Activated CD4-positive, alpha-beta T cell treated with anti-CD3 and anti-CD28 coated beads, Interleukin-10, Interleukin-2, amounts not matched to agents 100 ng/mL and 50 ng/mL, durations not matched to agents 16 hours and 8 hours (primary cell): ENCODE results near the gene CENPO.

Experiments used
- DNase-seq: peaks from one replicate; pipeline ENCODE4 v3.0.0-alpha.2; 2020

Gene CENPO

DNA sequence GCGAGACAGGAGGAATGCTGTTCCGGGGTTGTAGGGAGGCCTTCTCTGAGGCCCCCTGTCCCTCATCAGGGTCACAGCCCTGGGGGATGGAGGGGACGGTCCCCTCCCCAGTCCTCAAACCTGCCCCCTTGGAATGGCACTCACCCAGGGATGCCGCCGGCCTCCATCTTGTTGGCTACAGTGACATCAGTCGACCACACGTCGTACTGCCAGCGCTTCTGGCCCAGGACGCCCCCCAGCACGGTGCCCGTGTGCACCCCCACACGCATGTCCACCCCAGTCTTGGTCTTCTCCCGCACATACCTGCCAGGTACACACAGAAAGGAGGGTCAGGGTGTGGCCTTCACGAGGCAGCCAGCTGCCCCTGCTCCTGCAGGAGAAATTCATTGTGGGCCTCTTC, 46.5 kb downstream of the CENPO start:
- no peak for DNase-seq

DNA sequence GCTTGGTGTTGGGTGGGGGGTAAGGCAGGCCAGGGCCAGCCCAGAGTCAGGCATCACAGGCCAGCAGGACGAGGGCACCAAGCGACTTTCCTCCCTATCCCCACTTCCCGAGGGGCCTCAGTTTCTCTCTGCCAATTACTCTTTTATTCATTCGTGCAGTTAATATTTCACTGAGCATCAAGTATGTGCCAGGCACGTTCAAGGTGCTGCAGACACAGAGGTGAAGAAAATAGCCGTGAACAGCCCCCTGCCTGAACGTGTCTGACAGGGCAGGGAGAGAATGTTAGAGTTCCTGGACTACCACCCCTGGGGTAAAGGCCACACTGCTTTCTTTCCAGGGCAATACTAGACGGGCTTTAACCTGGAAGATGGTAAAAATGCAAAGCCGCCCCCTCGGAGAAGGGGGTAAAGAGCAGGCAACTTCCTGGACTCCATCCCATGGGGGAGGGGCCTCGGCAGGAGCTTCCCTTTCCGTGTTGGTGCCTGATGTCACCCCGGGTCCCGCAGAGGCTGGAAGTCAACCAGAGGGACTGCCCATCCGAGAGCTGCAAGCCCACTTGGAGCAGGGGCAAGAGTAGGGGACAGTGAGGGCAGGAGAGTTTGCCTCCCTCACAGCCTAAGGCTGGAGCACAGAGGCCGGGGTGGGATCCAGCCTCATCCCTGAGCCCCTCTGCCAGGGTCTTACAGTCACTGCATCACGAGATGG, 47.1 kb downstream of the CENPO start:
- no peak for DNase-seq

DNA sequence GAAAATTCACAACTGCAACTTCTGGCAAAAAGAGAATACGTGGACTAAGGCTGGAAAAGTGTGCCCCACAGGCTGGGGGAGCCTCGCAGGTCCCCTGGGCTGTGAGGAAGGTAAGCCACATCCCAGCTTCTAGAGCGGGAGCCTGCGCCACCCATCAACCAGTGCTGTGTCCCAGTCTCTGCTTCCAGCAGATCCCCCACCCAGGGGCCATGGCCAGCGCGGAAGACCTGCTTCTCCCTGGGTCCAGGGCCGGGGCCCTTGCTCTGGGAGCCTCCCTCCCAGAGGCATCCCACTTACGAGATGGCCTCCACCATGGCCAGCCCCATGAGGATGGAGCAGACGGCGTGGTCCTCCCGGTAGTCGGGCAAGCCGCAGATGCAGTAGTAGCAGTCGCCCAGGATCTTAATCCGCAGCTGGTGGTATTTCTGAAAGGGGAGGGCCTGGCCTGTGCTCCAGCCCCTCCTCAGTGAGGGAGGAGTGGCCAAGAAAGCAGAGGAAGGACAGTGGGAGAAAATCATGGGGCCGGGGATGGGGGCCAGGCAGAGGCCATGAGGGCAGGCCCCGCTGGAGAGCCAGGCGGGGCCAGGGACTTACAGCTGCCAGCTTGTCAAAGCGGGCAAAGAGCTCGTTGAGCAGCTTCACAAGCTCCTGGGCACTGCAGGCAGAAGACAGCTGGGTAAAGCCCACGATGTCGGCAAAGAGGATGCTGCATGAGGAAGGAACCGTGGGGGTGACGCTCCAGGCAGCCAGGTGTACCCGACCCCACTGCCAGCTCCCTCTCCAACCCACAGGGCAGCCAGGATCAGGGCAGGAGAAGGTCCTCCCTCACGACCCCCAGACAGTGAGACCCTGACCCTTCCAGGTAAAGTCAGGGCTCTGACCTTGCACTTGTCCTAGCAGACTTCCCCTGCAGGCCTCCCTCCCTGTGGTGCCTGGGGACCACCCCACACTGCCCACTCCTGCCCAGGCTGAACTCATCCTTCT, 48.0 kb downstream of the CENPO start:
- no peak for DNase-seq

GRCh38 chr2:24842081-24843050, 49.1 kb downstream of the CENPO start:
- no peak for DNase-seq

DNA sequence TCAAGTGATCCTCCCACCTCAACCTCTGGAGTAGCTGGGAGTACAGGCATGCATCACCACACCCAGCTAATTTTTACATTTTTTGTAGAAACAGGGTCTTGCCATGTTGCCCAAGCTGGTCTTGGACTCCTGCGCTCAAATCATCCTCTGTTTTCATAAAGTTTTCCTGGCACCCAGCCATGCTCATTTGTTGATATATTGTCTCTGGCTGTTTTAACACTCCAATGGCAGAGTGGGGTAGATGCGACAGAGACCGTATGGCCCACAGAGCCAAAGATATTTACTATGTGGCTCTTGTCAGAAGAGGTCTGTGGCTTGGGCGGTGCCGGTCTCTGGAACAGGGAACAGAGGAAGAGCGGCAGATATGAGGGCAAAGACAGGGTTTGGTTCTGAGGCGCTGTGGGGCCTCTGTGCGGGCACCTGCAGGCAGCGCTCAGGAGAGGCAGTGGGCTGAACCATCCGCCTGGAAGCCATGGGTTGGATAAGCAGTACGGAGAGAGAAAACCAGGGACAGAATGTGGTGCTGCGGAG, 50.2 kb downstream of the CENPO start:
- no peak for DNase-seq

- no peak for DNase-seq
Observed at GRCh38 chr2:24844023-24844685, 50.9 kb downstream of the CENPO start.

DNA sequence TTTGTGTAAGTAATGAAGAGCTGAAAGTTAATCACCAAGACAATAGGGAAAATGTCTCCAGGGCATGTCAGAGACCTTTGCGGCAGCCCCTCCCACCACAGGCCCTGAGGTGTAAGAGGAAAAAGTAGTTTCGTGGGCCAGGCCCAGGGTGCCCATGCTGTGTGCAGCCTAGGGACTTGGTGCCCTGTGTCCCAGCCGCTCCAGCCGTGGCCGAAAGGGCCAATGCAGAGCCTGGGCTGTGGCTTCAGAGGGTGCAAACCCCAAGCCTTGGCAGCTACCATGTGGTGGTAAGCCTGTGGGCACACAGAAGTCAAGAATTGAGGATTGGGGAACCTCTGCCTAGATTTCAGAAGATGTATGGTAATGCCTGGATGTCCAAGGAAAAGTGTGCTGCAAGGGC, 52.5 kb downstream of the CENPO start:
- DNase-seq = no peak

DNA sequence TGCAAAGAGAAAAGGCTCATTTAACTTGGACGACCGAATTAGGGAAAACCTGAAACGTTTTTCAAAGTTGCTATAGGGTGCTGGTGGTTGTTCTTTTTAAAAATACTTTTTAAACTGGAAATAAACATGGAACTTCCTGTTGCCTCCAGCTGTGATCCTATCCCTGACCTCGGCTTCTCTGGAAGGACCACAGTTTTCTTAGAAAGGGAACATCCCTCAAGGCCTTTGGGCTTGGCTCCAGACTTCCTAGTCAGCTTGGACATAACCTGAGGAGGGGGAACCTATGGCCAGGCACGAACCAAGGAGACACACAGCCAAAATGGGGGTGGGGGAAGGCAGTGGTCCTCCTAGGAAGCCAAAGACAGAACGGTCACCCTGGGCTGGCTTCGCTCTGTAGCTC, 57.7 kb downstream of the CENPO start:
- DNase-seq = no peak

DNA sequence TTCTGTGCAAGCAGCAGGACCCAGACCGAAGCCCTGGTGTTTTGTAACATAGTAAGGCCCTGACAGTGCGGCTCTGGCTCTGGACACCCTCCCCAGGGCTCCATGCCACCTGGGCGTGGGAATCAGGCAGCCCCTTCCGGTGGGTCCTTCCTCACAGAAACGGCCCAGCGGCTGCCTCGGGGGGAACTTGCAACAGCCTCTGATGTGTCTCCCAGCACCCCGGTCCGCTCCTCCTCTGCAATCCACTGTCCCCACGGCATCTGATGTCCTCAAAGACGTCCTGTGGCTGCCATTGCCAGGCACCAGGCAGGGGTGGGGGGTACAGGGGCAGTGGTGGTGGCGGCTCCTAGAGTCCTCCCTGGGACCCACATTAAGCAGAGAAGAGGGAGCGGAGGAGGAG, 58.8 kb downstream of the CENPO start:
- DNase-seq = no peak

DNA sequence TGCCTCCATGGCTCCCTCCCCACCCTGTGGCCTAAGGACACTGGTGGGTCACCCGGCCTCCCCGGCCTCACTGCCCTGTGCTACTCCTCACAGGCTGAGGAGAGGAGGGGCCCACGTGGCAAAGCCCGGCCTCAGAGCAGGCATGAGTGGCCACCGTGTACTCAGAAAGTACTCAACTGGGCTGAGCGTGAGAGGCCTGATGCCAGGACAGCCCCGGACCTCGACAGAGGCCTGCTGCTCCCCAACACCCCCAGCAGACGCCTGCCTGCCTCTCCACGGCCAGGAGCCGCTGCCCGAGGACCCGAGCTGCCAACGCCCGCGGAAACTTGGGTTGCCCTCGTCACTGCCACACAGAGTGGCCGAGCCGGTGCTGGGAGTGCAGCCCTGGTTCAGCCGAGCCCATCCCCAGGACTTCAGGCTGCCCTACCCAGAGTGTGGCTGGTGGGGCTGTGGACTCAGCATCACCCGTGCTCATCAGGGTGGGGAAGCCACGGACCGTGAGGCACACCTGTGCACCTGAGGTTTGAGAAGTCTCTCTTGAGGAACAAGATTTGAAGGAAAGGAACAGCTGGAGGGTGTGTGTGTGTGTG, 59.3 kb downstream of the CENPO start:
- DNase-seq = no peak

DNA sequence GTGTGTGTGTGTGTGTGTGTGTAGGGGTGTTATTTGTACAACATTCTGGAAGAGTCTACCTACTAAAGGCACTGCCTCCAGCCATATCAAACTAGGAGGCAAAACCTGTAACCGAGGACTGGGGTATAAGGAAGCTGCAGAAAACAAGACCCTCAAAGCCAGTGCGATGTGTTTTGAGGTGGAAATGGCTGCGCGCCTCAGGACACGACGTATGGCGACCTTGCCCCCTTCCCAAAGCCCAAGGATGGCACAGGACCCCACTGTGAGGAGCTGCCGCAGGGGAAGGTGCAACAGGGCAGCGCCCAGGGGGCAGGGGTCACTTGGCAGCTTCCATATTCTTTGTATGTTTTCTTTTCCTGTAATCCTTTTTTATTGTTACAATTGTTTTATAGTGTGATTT, 59.8 kb downstream of the CENPO start:
- DNase-seq = no peak

- no peak for DNase-seq
Observed at GRCh38 chr2:24853996-24854395, 60.8 kb downstream of the CENPO start.

- no peak for DNase-seq
Observed at GRCh38 chr2:24855022-24855622, 61.9 kb downstream of the CENPO start.

DNA sequence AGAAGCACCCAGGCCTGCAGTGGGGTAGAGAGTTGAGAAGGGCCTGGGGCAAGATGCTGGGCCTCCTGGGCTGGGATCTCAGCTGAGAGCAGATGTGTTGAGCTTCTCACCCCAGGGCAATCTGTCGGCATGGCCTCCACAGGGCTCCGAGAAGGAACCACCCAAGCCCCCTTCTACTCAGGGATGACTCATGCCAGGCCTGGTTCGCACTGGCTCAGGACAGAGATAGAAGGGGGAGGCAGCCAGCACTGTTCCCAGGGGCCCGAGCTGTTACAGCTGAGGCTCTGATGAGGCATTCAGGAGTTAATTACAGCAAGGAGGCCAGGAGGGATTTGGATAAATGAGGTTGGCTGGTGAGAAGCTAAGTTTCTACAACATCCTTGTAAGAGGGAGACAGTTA, 62.5 kb downstream of the CENPO start:
- no peak for DNase-seq

- DNase-seq = no peak
Observed at GRCh38 chr2:24856791-24857211, 63.6 kb downstream of the CENPO start.

DNA sequence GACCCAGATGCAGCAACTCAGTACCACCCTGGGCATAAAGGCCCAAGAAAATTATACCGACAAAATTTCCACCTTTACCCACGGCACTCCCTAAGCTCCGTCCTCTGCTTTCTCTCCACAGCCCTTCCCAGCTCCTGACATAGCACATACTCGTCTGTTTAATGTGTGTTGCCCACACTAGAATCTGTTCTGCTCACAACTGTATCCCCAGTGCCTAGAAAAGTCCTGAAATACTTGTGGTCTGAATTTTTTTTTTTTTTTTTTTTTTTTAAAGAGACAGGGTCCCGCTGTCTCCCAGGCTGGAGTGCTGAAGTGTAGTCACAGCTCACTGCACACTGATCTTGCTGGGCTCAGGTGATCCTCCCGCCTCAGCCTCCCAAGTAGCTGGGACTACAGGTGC, 64.5 kb downstream of the CENPO start:
- DNase-seq = no peak

DNA sequence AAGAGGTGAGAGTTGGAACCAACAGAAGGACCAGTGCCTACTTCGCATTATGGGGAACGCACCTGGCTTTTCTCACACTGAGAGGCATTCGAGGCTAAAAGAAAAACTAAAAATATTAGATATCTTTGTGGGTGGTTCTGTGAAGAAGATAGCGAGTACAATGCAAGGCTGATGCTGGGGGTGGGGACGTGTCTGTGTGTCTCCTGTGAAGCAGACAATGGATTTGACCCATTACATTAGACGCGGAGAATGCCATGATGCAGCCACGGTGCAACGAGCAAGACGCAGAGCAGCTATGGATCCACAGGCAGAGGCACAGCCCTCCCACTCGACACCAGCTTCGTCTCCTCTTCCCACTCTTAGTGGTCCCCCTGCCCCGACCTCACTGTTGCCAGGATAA, 65.8 kb downstream of the CENPO start:
- no peak for DNase-seq

- no peak for DNase-seq
Observed at GRCh38 chr2:24859968-24860600, 66.9 kb downstream of the CENPO start.

GRCh38 chr2:24860631-24861030, 67.4 kb downstream of the CENPO start:
- no peak for DNase-seq

GRCh38 chr2:24861500-24861899, 68.3 kb downstream of the CENPO start:
- DNase-seq = no peak

DNA sequence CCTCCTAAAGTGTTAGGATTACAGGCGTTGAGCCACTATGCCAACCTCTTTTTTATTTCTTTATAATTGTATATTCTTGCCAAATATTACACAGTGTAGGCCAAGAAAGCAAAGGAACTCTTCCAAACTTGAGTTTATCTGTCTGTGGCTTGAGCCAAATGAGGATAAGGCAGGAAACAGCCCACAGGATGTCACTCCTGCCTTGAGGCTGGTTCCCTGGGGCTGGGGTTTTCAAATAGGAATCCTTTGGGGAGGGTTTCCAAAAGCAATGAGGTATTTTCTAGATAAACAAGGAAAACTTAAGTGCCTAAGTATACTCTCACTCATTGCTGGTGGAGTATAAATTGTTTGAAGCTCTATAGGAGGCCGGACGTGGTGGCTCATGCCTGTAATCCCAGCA, 70.4 kb downstream of the CENPO start:
- no peak for DNase-seq
